B cell (primary cell): ENCODE data around the gene ZNF764.

Experiments used
- CTCF ChIP-seq: fragments of 200-600 bp; IDR thresholded peaks from one replicate; pipeline ENCODE4 v1.8.0; 2022; ENCODE audit warnings: antibody characterized with exemption, mild to moderate bottlenecking
- EZH2 ChIP-seq: IDR thresholded peaks from 2 replicates; pipeline ENCODE4 v1.6.1; 2012; ENCODE audit warnings: borderline replicate concordance, low read depth, mild to moderate bottlenecking, moderate library complexity, low read length; ENCODE audit not compliant: insufficient read depth, poor library complexity, severe bottlenecking

DNA sequence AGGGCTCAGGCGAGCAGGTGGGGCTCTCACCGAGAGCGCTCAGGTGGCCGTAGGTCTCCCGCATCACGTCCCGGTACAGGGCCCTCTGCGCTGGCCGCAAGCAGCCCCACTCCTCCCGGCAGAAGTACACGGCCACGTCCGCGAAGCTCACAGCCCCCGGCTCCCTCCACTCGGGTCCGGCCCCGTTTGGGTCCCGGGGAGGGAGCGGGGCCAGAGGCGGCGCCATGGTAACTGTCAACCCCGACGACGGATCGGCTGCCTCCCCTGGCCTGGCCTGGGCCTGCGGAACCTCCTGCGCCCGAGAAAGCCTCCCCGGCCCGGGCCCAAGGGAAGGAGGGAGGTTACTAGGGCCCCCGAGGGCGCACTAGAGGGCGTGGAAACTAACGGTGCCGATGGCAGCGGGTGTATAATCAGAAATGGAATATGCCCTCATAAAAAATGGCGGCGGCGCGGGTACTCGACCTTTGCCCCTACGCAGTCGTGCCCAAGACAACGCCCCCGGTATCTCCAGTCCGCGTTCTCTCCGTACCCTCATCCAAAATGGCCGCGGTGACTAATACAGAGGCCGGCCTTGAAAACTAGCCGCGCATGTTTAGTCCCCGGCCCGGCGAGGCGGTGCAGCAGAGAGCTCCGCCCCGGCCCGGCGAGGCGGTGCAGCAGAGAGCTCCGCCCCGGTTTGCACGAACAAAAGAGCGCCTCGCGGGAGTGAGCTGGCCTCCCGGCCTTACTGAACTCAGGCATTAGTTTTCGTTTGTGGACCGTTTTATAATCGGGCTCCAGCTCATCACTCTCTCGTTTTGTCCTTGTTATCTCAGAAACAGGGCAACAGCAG is at the start of gene ZNF764:
- TF ChIP-seq CTCF, result no peak
- TF ChIP-seq EZH2, result no peak
